HepG2 (cell line): ENCODE results near the gene MLYCD. TPM values are rescaled to one million over a fixed set of nuclear protein-coding genes. Genes with fewer than 3 reads are reported as not detected.
A peak's percentile ranks its signal among the peaks of the same experiment; 100 is the strongest.

Experiments
- GABPA ChIP-seq, 2 experiments: IDR thresholded peaks; 2 replicates each; pipeline ENCODE4 v1.6.1; 2011 to 2016; ENCODE audit warnings: low read depth in 2 of 2, low read length in 1 of 2, missing biosample characterization in 1 of 2, missing genetic modification characterization in 1 of 2
- GMEB2 ChIP-seq: IDR thresholded peaks from 2 replicates; pipeline ENCODE4 v1.6.1; 2016; ENCODE audit warnings: missing biosample characterization, missing genetic modification reagents, low read depth
- IKZF1 ChIP-seq: fragments of 450-650 bp; IDR thresholded peaks from 2 replicates; pipeline ENCODE4 v1.7.1; 2016
- NCOA2 ChIP-seq: sonication (generic); formaldehyde crosslinking; IDR thresholded peaks from 2 replicates; pipeline ENCODE4 v1.8.0; 2022; ENCODE audit warnings: inconsistent platforms
- PLSCR1 ChIP-seq: sonication (generic); formaldehyde crosslinking; IDR thresholded peaks from 2 replicates; pipeline ENCODE4 v1.5.0; 2020; ENCODE audit warnings: missing genetic modification reagents, mild to moderate bottlenecking, borderline replicate concordance
- PPARG ChIP-seq: conservative IDR thresholded peaks from 2 replicates; pipeline ENCODE4 v1.6.1; 2016; ENCODE audit warnings: missing biosample characterization, missing genetic modification reagents
- RFXAP ChIP-seq: sonication (generic); formaldehyde crosslinking; IDR thresholded peaks from 2 replicates; pipeline ENCODE4 v1.4.0; 2020; ENCODE audit warnings: missing genetic modification reagents, borderline replicate concordance
- SALL1 ChIP-seq: sonication (generic); formaldehyde crosslinking; IDR thresholded peaks from 2 replicates; pipeline ENCODE4 v1.8.0; 2022; ENCODE audit warnings: mild to moderate bottlenecking, missing genetic modification reagents
- SALL2 ChIP-seq: sonication (generic); formaldehyde crosslinking; IDR thresholded peaks from 2 replicates; pipeline ENCODE4 v1.8.1; 2023; ENCODE audit warnings: mild to moderate bottlenecking, missing genetic modification reagents, inconsistent platforms
- STAT6 ChIP-seq: sonication (generic); formaldehyde crosslinking; IDR thresholded peaks from 2 replicates; pipeline ENCODE4 v1.4.0; 2020; ENCODE audit warnings: missing genetic modification reagents, mild to moderate bottlenecking, borderline replicate concordance
- TFDP2 ChIP-seq: sonication (generic); formaldehyde crosslinking; IDR thresholded peaks from 2 replicates; pipeline ENCODE4 v1.4.0; 2020; ENCODE audit warnings: missing genetic modification reagents
- ZC3H13 ChIP-seq: sonication (generic); formaldehyde crosslinking; IDR thresholded peaks from 2 replicates; pipeline ENCODE4 v1.8.1; 2023; ENCODE audit warnings: mild to moderate bottlenecking, missing genetic modification reagents, moderate library complexity
- ZMAT3 ChIP-seq: sonication (generic); formaldehyde crosslinking; conservative IDR thresholded peaks from 2 replicates; pipeline ENCODE4 v1.7.0; 2021; ENCODE audit warnings: missing genetic modification reagents
- ZNF672 ChIP-seq: sonication (generic); formaldehyde crosslinking; IDR thresholded peaks from 2 replicates; pipeline ENCODE4 v1.8.1; 2022; ENCODE audit warnings: missing genetic modification reagents
- ZNF749 ChIP-seq: sonication (generic); formaldehyde crosslinking; IDR thresholded peaks from 2 replicates; pipeline ENCODE4 v1.8.0; 2022; ENCODE audit warnings: mild to moderate bottlenecking, missing genetic modification reagents, moderate library complexity, borderline replicate concordance
- ZNF83 ChIP-seq: sonication (generic); formaldehyde crosslinking; IDR thresholded peaks from 2 replicates; pipeline ENCODE4 v1.4.0; 2020; ENCODE audit warnings: missing genetic modification reagents, mild to moderate bottlenecking, borderline replicate concordance
- polyA plus RNA-seq, 8 experiments: library from polyadenylated mRNA; depleted of rRNA in 3 of 8; stranded (reverse) in 7 of 8; unstranded in 1 of 8; fragments of >200 nt; fragmentation: Illumina TruSeq in 4 of 8; extraction: Trizol in 4 of 8; gene quantifications; 2 replicates each; pipeline versions ENCODE4 v1.2.1 to v1.2.3, GENCODE V29; 2011 to 2016; ENCODE audit warnings: low read depth in 4 of 8, missing spikeins in 1 of 8, mixed read lengths in 1 of 8; ENCODE audit not compliant: insufficient read depth in 1 of 8
- total RNA-seq, 5 experiments: library from RNA; depleted of rRNA; stranded (reverse); fragments of >200 nt; fragmentation: Illumina TruSeq; extraction: Trizol; gene quantifications; 2 replicates each; pipeline ENCODE4 v1.2.3, GENCODE V29; 2016; ENCODE audit warnings: low read depth in 1 of 5
- TF ChIP-seq, protein P1 (sequence below): sonication (generic); formaldehyde crosslinking; IDR thresholded peaks from 2 replicates; pipeline ENCODE4 v1.5.0; 2020; ENCODE audit warnings: mild to moderate bottlenecking, missing genetic modification reagents, borderline replicate concordance

MLYCD gene
- total and polyA plus RNA-seq, 2 of the 13 experiments (the other 11 are each of a cell fraction or from before 2014, with no cell fraction given): 1.8 to 4.0 TPM

- TF ChIP-seq STAT6 (CRISPR knock-in tag) (no peak), GABPA (IDR thresholded peaks at IDR 0.05; ENCODE audit: low read depth, low read length) (peak; percentile 83), GABPA (CRISPR knock-in tag; IDR thresholded peaks at IDR 0.05; ENCODE audit: low read depth) (peak; percentile 24; the same call in 1 of the 2 replicates), RFXAP (CRISPR knock-in tag) (no peak; the same call in 1 of the 2 replicates), NCOA2 (CRISPR knock-in tag) (no peak), GMEB2 (CRISPR knock-in tag) (no peak), ZMAT3 (CRISPR knock-in tag) (peak; percentile 70; the same call in 1 of the 2 replicates), IKZF1 (no peak), SALL2 (CRISPR knock-in tag) (no peak; the same call in 1 of the 2 replicates), ZNF672 (CRISPR knock-in tag) (no peak), PLSCR1 (CRISPR knock-in tag) (no peak), PPARG (CRISPR knock-in tag) (peak; percentile 98), SALL1 (CRISPR knock-in tag) (no peak; the same call in none of the 2 replicates), ZC3H13 (CRISPR knock-in tag) (0 out of 2 replicates have a peak, but pooled peaks have one; percentile 55), ZNF83 (CRISPR knock-in tag) (no peak), TFDP2 (CRISPR knock-in tag) (peak; percentile 6; the same call in 1 of the 2 replicates), ZNF749 (CRISPR knock-in tag) (no peak)
- TF ChIP-seq, protein P1, sequence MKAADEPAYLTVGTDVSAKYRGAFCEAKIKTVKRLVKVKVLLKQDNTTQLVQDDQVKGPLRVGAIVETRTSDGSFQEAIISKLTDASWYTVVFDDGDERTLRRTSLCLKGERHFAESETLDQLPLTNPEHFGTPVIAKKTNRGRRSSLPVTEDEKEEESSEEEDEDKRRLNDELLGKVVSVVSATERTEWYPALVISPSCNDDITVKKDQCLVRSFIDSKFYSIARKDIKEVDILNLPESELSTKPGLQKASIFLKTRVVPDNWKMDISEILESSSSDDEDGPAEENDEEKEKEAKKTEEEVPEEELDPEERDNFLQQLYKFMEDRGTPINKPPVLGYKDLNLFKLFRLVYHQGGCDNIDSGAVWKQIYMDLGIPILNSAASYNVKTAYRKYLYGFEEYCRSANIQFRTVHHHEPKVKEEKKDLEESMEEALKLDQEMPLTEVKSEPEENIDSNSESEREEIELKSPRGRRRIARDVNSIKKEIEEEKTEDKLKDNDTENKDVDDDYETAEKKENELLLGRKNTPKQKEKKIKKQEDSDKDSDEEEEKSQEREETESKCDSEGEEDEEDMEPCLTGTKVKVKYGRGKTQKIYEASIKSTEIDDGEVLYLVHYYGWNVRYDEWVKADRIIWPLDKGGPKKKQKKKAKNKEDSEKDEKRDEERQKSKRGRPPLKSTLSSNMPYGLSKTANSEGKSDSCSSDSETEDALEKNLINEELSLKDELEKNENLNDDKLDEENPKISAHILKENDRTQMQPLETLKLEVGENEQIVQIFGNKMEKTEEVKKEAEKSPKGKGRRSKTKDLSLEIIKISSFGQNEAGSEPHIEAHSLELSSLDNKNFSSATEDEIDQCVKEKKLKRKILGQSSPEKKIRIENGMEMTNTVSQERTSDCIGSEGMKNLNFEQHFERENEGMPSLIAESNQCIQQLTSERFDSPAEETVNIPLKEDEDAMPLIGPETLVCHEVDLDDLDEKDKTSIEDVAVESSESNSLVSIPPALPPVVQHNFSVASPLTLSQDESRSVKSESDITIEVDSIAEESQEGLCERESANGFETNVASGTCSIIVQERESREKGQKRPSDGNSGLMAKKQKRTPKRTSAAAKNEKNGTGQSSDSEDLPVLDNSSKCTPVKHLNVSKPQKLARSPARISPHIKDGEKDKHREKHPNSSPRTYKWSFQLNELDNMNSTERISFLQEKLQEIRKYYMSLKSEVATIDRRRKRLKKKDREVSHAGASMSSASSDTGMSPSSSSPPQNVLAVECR (CRISPR knock-in tag): peak; percentile 61; the same call in 1 of the 2 replicates
Observed at GRCh38 chr16:83898463-83899271, at the start of gene MLYCD (continued).
